GM12874 (cell line): ENCODE data around the gene FBXL20.

Experiments
- TF ChIP-seq, protein P1 (sequence below): IDR thresholded peaks from 2 replicates; pipeline ENCODE4 v1.5.1; 2011; ENCODE audit warnings: low read depth, mild to moderate bottlenecking, control low read depth, low read length, moderate library complexity; ENCODE audit not compliant: insufficient read depth

FBXL20 gene

DNA sequence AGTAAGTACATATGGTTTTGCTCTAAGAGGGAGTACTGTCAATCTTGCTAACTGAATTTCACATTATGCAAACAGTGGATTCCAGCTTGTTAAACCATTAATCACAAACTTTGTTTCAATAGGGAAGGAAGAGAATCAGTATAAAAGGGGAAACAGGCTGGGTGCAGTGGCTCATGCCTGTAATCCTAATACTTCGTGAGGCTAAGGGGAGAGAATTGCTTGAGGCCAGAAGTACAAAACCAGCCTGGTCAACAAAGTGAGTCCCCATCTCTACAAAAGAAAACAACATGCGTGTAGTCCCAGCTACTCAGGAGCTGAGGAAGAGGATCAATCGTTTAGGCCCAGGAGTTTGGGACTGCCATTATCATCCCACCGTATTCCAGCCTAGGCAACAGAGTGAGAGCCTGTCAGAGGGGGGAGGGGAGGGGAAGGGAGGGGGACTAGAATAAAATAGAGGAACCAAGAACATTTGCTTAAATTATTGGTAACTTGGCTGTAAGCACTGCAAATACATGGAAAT, 65.7 kb downstream of the FBXL20 start:
- TF ChIP-seq, protein P1, sequence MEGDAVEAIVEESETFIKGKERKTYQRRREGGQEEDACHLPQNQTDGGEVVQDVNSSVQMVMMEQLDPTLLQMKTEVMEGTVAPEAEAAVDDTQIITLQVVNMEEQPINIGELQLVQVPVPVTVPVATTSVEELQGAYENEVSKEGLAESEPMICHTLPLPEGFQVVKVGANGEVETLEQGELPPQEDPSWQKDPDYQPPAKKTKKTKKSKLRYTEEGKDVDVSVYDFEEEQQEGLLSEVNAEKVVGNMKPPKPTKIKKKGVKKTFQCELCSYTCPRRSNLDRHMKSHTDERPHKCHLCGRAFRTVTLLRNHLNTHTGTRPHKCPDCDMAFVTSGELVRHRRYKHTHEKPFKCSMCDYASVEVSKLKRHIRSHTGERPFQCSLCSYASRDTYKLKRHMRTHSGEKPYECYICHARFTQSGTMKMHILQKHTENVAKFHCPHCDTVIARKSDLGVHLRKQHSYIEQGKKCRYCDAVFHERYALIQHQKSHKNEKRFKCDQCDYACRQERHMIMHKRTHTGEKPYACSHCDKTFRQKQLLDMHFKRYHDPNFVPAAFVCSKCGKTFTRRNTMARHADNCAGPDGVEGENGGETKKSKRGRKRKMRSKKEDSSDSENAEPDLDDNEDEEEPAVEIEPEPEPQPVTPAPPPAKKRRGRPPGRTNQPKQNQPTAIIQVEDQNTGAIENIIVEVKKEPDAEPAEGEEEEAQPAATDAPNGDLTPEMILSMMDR: no peak

DNA sequence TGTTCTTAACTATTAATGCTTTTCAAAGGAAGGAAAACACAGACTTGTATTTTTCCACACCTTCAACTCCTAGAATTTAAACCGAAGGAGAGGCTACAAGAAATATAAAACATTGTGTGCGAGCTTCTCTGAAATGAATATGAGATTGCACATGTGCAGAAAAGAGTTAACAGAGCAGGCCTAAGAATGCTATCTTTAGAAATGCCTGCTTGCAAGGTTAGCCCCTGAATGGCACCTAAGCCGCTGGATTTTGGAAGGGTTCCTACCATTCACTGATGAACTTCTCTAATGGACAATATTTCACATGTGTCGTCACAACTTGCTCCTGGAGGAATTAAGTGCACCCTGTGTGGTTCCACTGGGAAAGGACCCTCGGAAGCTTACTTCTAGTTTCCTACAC, 69.3 kb downstream of the FBXL20 start:
- TF ChIP-seq, protein P1: no peak

DNA sequence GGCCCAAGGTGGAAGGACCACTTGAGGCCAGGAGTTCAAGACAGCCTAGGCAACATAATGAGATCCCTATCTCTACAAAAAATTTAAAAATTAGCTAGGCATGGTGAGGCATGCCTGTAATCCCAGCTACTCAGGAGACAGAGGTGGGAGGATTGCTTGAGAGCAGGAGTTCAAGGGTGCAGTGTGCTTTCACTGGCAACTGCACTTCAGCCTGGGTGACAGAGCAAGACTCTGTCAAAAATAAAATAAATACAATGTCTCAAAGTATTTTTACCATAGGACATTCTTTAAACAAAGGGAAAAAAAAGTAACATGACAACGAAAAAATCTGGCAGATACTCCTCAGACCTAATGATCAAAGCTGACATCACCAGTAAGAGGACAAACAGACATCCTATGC, 72.6 kb downstream of the FBXL20 start:
- TF ChIP-seq, protein P1: no peak

DNA sequence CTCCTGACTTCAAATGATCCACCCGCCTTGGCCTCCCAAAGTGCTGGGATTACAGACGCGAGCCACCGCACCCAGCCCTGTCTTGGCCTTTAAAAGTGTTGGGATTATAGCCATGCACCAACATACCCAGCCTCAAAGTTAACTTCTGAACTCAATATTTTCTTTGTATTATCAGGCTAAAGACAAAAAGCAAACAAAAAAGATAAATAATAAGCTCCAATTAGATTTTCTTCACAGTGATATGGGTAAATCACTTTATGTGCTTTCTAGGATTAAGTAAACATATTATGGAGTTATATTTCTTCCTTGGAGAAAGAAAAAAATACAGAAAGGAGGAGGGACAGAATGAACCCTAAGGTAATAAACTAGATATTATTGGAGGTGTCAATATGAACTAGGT, 74.3 kb downstream of the FBXL20 start:
- TF ChIP-seq, protein P1: no peak

DNA sequence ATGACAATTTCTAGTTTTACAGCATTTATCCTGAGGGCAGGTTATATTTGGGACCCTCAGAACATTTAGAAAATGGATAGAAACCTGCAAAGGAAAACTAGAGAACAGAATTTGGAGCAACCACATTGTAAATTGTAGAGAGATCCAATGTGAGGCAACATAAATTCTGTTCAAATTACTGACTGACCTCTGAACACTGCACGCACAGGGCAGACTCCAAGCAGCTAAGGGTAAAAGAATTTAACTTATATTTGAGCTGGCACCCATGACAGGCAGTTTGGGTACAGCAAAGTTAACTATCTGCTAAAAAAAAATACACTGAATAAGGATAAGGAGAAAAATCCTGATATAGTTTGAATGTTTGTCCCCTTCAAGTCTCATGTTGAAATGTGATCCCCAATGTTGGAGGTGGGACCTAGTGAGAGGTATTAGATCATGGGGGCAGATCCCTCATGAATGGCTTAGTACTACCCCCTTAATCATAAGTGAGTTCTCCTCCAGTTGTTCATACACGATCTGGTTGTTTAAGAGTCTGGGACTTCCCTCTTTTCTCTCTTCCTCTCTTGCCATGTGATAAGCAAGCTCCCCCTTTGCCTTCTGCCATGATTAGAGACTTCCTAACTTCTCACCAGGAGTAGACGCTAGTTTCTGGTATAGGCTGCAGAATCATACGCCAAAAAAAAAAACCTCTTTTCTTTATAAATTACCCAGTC, 75.7 kb downstream of the FBXL20 start:
- TF ChIP-seq, protein P1: no peak

DNA sequence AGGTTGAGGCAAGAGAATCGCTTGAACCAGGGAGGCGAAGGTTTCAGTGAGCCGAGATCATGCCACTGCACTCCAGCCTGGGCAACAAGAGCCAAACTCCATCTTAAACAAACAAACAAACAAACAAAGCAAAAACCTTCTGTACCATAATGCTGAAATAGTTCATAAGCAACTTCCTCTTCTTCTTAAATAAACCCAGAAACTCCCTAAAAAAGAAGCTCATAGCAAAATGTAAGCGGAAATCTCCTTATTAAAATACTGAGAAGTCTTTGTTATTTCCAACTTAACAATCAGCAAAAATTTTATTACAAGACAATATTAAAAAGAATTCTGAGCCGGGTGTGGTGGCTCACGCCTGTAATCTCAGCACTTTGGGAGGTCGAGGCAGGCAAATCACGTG, 82.8 kb downstream of the FBXL20 start:
- TF ChIP-seq, protein P1: no peak

DNA sequence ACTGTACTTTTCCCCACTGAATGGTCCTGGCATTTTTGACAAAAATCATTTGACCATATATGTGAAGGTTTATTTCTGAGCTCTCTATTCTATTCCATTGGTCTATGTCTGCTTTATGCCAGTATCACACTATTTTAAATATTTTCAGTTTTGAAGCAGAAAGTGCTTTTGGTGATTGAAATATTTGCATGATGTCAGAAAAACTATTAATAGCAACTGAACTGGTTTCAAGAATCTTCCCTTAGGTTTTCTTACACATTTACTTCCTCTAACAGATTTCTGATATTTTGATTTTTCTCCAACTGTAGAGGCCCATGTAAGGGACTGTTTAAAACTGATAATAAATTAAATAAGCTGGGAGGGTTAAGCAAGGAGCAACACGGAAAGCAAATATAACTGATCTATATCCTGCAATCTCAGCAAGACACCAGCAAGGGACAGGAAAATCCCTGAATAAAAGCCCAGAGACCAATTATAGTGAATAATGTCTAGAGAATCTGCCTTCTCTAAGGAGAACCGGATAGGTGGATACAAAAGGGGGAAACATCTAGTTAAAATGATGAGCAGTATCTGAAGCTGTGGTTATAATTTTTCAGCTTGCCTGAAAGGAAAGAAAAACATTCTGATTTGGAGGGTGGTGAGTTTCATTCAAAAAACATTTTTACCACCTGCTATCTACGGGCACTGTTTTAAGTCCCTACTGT, 94.8 kb downstream of the FBXL20 start:
- TF ChIP-seq, protein P1: no peak
